SH-SY5Y (cell line): ENCODE results near the gene FAAH2.

ENCODE experiments used
- GATA2 ChIP-seq: IDR thresholded peaks from 2 replicates; pipeline ENCODE4 v1.6.1; 2011; ENCODE audit warnings: mild to moderate bottlenecking, low read depth, low read length
- GATA3 ChIP-seq: IDR thresholded peaks from 2 replicates; pipeline ENCODE4 v1.6.1; 2011; ENCODE audit warnings: low read depth, mild to moderate bottlenecking, low read length, moderate library complexity

GRCh38 chrX:57447856-57448255, 161.3 kb downstream of the FAAH2 start:
- TF ChIP-seq GATA2 (no peak), GATA3 (no peak)
